ENCODE measurements around the gene ARHGAP45. TPM values are rescaled to one million over a fixed set of nuclear protein-coding genes. Genes with fewer than 3 reads are reported as not detected.

The ARHGAP45 gene
- total and polyA plus RNA-seq, 9 of the 15 experiments (the other 6 are each of a cell fraction or from before 2014, with no cell fraction given), result 0.08 to 22.1 (median 4.2) TPM

- H3K79me2 ChIP-seq (ENCODE audit: control insufficient read depth, insufficient read depth, low read length), result no peaks in the 10 kb centered on the region
- H3K36me3 ChIP-seq (ENCODE audit: control insufficient read depth, insufficient read depth, low read length), result no peaks in the 10 kb centered on the region; the same call in 2 of the 3 replicates
- no TSS peak for BruUV-seq (replicated peaks)
- H3K9me1 ChIP-seq (ENCODE audit: control insufficient read depth, insufficient read depth, low read length), result no peaks in the 10 kb centered on the region
- no peak overlapping the region for H2AFZ ChIP-seq (ENCODE audit: low read depth, low read length)
- no peak overlapping the region for H3K27ac ChIP-seq (ENCODE audit: extremely low read depth, low read depth, low read length)
- CTCF ChIA-PET (ENCODE audit: low intra/inter-chr PET ratio), result no interaction called here
- no peaks in the 10 kb centered on the region for H3K27me3 ChIP-seq (ENCODE audit: control insufficient read depth in 2 of 2, insufficient read depth in 2 of 2, low read length in 2 of 2)
- ATAC-seq (no peak), FAIRE-seq (no peak), DNase-seq (ENCODE audit: extremely low read depth in 1 of 4, low spot score in 3 of 4) (no peak)
- POLR2A ChIA-PET, result interaction anchor here (1.3 kb wide), 1 partner anchor 17 kb away, joined by 3 read pairs; no protein-coding TSS in a partner anchor
- WGBS (ENCODE audit: insufficient coverage, low coverage, missing lambda C conversion rate), result 81% methylated on average over 15 of the region's 16 CpGs
- H3K9ac ChIP-seq (ENCODE audit: insufficient read depth in 1 of 2, low read depth in 2 of 2, low read length in 2 of 2), result peak overlapping the region in 1 of 2 experiments; percentile 35; a peak in 1 of 4 replicates
- 0 out of 2 replicates have a peak, but pooled peaks cover 3% of the 10 kb centered on the region for H4K20me1 ChIP-seq (replicated peaks; ENCODE audit: control insufficient read depth, insufficient read depth, low read length)
- no peak overlapping the region for H3K4me2 ChIP-seq (ENCODE audit: insufficient read depth, low read length)
- no peak for TF ChIP-seq SNAPC5 (CRISPR knock-in tag; IDR thresholded peaks at IDR 0.05)
- TF ChIP-seq ZBTB33 (CRISPR knock-in tag; IDR thresholded peaks at IDR 0.05), result peak; percentile 42; the same call in 1 of the 2 replicates
- H3K4me3 ChIP-seq, result no peak overlapping the region
- in situ Hi-C loops (cut with MboI) (no loop called here), intact Hi-C loops (cut with micrococcal nuclease) (no loop called here)
- peaks cover 32 to 75% of the 10 kb centered on the region in 2 experiments for H3K4me1 ChIP-seq (replicated peaks in 1 of 2; ENCODE audit: control insufficient read depth in 2 of 2, insufficient read depth in 2 of 2, low read length in 2 of 2)
- no peaks in the 10 kb centered on the region for H3K9me3 ChIP-seq (replicated peaks; ENCODE audit: control insufficient read depth, insufficient read depth, low read depth, low read length)
Observed at GRCh38 chr19:1076951-1077350, 10.0 kb downstream of the ARHGAP45 start.
